ENCODE measurements around the gene SOCS2.

The SOCS2 gene

DNA sequence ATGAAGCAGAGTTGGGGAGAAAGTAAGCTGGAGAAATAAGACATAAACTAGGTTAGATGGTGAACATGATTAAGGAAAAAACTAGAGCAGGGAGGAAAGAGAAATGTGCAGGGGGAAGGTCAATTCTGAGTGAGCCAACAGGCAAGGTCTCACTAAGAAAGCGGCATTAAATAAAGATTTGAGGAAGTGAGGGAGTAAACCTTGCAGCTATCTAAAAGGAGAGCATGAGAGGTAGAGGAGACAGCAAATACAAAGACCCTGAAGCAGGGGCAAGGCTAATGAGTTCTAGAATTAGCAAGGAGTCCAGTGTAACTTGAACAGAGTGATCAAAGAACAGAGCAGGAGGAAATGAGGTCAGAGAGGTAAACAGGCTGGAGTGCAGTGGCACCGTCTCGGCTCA is 4.4 kb upstream of the SOCS2 start:
- DNase-seq, result no peak

DNA sequence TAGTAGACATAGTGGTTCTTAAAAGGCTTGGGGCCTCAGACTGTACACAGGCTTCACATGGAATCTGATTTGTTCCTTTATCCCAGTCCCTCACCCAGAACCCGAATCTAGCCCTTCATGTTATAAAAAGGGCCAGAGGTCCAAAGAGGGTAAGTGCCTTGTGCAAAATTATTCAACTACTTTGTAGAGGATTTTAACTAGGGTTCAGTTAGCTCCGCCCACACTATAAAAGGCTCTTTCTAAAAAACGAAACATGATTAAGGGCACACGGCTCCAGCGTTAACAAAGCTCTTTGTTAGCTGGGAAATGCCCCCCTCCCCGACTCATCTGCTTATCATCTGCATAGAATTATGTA is 3.2 kb upstream of the SOCS2 start:
- no peak for DNase-seq

DNA sequence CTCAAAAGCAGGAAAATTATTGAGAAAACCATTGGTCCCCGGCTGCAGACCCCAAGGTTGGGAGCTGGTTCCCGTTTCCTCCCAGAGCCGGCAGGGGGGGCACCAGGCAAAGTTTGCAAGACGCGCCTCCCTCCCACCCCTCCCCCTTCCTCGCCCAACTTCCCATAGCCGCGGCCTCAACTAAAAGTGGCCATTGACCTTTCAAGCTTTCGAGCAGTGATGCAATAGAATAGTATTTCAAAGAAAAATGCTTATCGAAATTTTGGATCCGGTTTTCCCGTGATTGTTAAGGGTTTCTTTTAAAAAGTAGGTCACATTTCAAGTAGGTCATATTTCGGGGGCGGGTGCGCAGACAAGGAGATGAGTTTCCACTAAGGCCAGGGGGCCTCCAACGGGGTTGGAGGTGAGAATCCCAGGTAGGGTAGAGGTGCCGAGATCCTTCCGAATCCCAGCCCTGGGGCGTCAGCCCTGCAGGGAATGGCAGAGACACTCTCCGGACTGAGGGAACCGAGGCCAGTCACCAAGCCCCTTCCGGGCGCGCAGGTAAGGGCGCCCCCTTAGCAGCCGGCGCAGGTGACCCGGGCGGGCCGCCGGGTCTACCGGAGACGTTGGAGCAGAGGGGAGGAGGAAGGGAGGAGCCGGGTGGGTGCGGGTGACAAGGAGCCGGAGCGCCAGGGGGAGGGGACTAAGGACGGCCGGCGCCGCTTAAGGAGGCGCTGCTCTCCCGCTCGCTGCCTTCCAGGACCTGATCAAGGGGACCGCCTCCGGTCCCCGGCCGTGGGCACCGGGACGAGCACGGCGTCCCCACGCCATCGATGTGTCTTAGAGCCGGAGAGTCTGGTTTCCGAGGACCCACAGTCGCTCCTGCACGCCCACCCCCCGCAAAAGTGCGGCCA is 2.6 kb upstream of the SOCS2 start:
- peak; percentile 57 to 91 for DNase-seq

DNA sequence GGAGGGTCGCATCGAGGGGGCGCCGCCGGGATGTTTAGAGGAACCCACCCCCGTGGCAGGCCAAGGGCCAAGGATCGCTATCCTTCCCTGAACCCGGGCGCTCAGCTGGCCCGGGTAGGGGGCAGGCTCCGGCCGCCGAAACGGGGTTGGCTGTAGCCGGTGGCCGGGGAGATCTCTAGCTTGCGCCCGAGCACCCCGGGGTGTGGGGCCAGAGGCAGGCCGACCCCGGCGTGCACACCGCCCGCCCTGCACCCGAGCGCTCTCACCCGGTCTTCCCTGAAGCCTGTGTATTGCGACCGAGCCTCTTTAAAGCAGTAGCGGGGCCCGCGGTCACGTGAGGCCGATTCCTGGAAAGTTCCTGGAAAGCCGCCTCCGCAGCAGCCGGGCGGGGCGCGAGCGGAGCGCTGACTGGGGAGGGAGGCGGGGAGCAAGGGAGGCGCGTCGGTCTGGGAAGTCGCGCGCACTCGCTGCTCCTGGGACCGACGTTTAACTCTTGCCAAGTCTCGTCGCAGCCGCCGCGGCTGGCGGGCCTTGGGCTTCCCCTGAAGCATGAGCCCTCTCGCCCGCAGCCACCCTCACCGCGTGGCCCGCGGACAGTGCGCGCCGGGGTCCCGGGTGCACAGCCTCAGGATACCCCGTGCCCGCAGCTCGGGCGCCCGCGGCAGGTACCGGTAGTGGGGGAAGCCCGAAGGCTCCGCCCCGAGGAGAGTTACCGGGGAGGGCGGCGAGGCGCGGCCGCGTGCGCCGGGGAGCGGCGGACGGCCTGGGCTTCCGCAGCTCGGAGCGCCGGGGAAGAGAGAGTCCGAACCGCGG is 1.7 kb upstream of the SOCS2 start:
- peak; percentile 78 to 94 for DNase-seq

DNA sequence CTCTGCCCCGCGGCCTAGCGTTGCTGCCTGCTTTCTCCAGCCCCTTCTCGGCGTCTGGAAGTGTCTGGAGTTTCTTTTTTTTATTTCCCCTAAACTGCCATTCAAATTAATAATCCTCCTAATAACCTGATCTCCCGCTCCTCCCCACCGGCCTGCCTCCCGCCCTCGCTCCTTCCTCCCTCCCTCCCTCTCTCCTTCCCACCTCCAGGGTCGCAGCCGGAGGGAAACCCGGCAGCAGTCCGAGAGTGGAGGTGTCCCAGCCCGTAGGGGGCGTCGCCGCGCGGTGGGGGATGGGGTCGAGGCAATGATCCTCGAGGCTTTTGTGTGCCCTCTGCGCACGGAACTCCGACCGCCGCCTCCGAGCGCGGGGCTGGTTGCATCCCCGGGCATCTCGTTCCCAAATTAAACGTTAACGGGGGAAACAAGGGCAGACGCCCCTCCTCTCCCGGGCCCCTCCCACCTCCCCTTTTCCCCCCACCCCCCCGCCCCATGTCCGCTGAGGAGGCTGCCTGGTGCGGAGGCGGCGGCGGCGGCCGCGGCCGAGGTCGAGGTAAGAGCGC is 1.0 kb upstream of the SOCS2 start:
- peak; percentile 42 to 78 for DNase-seq

DNA sequence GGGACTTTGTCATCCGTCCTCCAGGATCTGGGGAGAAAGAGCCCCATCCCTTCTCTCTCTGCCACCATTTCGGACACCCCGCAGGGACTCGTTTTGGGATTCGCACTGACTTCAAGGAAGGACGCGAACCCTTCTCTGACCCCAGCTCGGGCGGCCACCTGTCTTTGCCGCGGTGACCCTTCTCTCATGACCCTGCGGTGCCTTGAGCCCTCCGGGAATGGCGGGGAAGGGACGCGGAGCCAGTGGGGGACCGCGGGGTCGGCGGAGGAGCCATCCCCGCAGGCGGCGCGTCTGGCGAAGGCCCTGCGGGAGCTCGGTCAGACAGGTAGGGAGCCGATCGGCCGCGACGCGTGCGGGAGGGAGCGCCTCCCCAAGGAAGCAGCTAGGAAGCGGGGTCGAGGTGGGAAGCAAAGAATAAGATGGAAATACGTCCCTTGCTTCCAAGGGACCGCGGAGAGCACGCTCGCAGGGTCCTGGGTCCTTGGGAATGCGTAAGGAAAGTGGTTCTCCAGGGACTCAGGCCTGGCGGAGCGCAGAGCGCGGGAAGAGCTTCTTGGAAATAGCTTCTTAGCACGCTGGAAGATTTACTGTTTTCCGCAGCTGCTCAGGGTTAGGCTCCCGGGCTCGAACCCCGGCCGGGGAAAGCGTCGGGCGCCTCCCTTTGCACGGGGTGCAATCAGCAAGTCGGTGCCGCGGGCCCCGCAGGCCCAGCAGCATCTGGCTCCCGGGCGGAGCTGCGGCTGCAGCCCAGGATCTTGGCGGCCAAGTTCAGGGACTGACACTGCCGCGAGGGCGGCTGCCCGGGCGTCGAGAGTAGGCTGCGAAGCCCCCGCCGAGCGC is 457 bp downstream of the SOCS2 start:
- DNase-seq, result peak; percentile 31 to 58

DNA sequence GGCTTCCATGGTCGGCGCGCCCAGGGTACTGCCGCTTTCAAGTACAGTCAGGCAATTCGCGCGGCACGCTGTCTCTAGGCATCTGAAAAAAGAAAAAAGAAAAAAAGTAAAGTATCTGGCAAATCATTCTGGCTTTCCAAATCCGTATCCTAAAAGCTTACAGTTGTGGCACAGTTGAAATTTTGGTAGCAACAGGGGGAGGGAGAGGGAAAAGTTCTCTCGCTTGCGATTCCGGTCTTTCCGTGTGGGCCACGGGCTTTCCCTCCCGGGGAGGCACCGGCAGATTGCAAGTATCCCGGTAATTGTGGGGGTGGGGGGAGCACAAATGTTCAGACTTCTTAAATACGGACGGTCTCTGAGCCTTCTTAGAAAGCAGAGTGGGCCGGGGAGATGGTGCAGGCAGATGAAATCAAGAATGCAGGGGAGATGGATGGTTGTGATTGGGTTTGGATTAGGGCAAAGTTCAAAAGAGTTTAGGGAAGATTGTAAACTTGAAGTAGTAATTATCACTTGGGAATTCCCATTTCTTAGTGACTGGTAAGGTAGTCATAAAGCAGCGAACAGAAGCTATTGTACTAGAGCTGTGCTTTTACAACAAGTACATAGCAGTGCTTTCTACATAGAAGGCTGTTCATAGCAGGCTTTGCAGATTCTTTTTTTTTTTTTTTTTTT is 1.2 kb downstream of the SOCS2 start:
- no peak for DNase-seq

DNA sequence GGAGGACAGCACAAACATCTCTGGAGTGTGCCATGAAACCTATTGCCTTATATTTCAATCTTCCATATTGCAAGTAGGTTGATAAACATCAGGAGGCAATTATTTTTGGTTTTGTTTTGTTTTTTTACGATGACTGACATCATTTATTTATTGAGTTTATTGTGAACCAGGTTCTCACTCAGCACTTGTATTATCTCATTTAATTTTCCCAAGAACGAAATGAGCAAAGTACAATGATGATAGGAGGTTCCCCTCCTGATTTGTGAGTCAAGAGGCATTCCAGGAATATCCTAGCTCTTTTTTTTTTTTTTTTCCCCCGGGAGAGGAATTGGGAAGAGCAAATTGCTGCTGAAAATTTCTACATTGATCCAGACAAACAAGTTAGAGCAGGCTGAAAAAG is 4.7 kb downstream of the SOCS2 start:
- no peak for DNase-seq

DNA sequence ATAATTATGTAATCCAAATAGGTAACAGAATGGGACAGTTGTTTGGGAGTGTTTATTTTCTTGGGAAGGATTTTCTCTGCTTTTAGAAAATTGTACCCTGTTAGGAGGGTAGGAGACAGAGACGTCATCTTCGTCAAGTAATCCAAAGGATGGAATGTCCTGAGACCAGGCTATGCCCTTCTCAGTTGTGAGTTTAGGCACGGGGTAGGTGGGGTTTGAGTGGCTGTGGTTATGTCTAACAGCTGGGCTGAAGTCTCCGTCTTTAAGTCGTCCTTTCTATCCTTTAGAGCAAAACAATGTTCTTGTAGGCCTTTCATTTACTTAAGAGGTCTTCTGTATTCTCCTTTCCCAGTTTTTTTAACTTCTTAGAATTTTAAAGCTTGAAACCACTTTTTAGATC is 5.7 kb downstream of the SOCS2 start:
- no peak for DNase-seq

DNA sequence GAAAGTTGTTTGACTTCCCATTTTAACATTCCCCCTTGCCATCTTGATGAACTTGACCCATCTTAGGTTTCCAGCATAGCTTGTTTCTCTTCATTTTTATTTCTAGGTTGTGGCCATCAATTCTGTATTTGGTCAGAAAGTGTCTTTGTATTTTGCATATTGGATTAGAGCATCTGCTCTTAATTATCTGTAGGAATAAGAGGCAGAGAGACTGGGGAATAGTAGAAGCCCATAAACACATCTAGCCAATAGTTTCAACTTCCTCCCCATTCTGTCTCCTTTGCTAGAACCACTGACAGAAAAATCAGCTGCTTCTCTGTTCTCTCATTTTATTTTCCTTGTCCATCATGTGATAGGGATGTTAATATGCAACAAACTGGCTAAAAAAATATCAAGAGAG is 8.2 kb downstream of the SOCS2 start:
- DNase-seq, result no peak

DNA sequence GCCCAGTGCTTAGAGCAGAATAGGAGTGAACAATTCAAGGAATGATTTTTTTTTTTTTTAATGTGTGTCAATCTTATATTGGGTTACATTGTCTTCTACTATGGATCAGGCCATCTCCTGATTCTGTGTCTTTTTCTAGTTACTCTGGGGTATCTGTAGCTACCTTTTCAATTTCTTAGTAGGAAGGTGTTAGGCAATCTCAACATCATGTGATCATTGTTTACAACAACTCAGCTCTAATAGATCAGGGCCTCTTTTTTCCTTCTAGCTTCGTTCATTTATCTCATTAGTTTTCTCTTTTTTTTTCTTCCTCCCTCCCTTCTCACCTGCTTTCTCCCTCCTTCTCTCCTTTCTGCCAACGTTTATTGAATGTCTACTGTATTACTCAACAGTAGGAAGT is 8.9 kb downstream of the SOCS2 start:
- no peak for DNase-seq

DNA sequence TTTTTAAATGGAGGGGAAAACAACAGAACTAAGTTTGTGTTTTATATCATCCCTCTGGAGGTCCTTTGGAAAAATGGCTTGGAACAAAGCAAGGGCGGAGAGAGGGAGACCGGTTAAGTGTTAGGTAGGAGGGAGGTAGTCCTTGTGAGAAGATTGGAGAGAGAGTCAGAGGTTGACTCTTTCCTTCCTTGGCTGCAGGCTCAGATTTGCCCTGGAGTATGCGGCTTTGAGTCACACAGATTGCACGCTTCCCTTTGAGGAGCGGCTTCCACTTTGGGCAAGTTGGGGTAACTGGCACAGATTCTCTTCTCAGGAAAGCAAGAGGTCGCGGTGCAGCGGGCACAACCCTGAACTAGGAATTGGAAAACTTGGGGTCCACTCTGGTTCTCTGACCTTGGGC is 9.9 kb downstream of the SOCS2 start:
- no peak for DNase-seq

DNA sequence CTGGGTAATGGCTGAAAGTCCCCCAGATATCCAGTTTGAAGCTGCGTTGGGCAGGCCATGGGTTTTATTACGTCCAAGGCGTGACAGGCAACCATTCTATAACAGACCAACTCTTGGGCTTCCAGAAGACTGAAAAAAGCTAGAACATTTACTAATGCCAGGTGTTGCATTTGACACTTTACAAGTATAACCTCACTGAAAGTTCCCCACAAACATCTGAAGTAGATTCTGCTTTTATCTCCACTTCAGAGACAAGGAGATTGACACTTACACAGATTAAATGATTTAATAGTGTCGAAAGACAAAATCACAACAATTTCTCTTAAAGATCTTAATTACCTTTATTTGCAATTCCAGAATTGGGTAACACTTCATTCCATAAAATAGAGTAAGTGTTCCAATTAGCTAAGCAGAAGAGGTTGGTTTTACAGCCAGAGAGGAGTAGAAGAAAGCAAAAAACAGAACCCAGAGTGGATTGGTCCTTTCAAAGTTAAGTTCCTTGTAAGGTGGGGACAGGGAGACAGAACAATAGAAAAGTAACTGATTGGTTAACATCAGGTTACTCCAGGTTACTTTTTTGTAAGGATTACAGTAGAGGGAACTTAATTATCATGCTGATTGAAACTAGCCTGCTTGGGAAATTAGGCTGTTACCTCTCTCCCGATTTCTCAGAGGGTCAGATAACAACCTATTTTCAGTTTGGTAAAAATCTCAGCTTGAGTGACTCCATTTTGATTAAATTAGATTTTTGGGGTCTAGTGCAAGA is 11.3 kb downstream of the SOCS2 start:
- no peak for DNase-seq

DNA sequence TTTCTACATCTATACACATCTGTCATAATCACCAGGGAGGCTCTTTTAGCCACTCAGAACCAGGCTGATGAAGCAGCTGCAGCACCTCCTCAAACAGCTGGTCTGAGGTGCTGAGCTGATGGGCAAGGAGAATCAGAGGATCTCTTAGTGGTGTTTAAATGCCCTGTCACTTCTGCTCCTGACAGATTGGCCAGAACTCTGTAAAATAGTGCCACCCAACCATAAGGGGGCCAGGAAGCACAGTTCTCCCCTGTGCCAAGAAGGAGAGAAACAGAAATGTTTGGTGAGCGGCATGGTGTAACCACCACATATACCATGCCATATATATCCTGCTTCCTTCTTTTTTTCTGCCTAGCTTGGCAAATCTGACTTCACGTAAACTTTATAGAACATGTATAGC is 12.8 kb downstream of the SOCS2 start:
- DNase-seq, result no peak

DNA sequence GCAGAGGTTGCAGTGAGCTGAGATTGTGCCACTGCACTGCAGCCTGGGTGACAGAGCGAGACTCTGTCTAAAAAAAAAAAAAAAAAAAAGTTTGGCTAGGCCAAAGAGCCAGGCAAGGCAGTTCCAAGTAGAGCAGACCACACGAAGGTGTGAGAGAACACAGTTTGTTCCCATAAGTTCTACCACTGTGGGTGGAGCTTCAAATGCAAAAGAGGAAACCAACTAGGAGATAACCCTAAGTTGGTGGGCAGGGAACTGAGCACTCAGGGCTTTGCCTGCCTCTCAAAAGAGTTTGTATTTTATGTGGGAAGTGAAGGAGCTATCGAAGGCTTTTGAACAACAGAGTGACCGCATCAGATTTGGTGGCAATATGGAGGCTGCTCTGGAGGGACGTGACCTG is 15.1 kb downstream of the SOCS2 start:
- no peak for DNase-seq

DNA sequence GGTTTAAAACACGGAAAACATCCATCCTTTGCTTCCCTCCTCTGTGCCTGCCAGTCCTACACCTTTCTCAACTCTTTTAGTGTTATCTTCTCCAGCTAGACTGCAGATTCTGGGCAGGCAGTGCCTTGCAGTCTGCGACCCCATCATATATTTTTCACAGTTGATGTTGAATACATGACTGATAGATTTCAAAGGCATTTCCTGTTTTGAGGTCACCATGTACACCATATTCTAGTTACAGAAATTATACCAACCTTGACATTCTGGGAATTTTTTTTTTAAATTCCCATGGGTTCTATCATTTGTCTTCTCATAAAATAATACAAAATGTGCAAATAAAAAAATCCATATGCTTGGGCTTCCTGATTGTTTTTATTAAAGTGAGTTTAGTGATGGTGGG is 16.6 kb downstream of the SOCS2 start:
- no peak for DNase-seq

DNA sequence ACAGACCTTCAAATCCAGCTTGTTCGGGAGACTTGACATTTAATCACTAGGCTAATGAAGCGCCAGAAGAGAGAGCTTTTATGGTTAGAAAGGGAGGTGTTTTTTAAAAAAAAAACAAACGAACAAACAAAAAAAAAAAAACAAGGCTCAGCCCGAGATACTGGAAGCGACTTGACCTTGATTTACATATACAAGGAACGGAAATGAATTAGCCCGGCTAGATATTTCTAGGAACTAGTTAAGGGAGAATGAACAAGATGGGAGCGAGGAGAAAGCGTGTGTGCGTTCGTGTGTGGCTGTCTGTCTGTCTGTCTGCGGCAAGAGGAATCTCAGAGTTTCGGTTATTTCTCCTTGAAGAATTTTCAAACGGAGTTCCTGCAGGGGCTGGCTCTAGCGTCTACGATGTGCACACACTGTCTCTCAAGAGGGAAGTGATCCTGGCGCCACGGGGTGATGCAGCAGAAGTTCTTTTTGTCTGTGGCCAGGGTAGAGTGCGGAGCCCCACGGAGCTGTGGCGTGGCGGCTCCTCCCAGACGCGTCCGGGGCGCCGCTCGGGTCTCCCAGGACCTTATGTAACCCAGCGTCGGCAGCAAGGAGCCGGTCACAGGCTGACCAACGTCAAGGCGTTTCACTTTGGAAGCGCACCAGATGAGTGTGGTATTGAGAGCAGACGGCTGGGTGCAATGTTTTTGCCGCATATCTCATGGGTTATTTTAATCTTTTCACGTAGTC is 18.8 kb downstream of the SOCS2 start:
- DNase-seq, result peak; percentile 23 to 61

DNA sequence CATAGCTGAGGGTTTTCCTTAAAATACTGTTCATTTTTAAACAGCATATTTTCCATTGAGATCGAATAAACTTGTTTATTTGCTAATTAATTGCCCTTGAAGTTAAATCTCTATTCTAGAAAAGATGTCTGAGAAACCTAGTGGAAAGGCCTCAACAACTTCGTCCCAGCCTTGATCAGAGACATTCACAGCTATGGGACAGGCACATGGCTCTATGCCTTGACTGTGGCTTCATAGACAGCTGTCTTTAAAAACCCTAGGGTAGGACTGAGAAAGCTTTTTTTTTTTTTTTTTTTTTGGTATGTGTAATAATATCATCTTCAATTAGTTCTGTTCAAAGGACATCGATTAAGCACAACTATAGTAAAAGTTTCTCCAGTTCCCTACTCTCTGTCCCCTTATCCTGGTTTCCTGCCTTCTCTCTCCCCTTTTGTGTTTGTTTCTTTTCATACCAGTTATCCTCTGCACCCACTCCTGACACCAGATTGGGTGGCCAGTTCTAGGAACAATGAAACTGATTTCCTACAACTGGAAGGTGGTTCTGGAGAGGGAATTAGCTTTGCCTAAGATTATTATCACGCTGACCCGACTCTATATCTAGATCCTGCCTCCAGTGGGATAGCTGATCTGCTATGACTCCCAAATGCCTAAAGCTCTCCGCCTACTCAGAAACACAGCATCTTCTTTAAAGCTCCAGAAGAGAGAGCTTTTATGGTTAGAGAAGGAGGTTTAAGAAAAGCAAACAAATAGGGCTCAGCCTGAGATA is 20.3 kb downstream of the SOCS2 start:
- DNase-seq, result no peak

DNA sequence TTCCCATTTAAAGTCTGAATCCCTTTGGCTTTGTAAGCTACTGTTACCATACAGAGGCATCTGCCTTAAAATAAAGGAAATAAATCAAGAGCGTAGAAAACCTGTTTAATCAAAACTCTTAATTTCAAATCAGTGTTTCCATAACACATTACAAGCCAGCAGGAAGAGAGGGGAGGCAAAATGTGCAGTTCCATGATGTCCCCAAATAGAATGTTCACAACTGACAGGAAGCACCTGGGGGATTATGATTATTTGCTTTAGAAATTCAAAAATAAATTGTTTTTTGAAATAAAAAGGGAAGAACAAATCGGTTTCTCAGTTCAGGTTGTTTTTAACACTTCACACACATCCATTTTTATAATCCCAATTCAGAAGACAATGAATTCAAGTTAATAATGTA is 21.4 kb downstream of the SOCS2 start:
- DNase-seq, result no peak

DNA sequence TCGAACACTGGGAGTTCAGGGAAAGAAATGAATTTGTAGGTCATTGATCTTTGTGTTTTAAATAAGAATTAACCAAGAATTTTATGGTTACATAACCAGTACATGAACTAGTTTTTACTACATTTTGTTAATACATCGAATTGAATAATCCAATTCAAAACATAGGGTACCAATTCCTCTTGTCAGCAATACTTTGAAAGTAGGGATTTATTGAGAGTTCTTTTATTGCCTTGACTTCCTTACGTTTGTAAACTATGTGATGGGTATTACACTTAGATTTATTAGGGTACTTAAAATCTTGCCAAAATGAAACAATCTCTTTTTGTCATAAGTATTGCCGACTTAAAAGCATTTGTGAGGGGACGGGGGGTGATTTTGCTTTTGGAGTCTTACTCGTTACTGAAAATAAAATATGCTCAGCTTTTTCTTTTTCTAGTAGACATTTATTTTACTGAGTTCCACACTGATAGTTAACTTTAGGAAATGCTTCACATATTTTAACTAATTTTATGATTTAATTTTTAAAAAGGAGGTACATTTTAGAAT is 22.4 kb downstream of the SOCS2 start:
- no peak for DNase-seq
